ENCODE measurements around the gene RFC5. TPM values are rescaled to one million over a fixed set of nuclear protein-coding genes. Genes with fewer than 3 reads are reported as not detected.

Gene RFC5
- total and polyA plus RNA-seq, 4 donors: 7.3 to 16.0 (median 8.2) TPM

DNA sequence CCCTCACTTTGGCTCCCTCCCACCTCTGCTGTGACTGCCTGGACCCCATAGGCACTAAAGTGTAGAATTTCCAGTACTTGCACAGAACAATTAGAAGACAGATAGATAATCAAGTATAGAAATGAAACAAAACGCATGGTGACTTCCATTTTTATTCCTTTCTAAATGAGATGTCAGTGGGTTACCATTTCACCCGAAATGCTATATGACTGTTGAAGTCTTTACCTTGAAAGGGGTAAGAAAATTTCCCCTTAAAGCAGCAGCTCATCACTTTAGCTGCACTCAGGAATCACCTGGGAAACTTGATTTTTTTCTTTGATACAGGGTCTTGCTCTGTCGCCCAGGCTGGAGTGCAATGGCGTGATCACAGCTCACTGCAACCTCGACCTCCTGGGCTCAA is 35.2 kb upstream of the RFC5 start:
- Histone ChIP-seq H3K9me3 (ENCODE audit: control insufficient read depth in 4 of 4, insufficient read depth in 3 of 4, low read length in 3 of 4) (no peaks in the 10 kb centered on the region), H3K36me3 (ENCODE audit: control insufficient read depth in 4 of 4, insufficient read depth in 4 of 4, low read length in 4 of 4) (no peaks in the 10 kb centered on the region), H3K9ac (ENCODE audit: insufficient read depth in 1 of 2, low read length in 2 of 2) (no peak overlapping the region), H3K4me1 (ENCODE audit: control insufficient read depth in 5 of 5, insufficient read depth in 5 of 5, low read length in 5 of 5) (no peaks in the 10 kb centered on the region), H3K27ac (ENCODE audit: low read depth in 1 of 2, low read length in 1 of 2) (no peak overlapping the region), H3K4me3 (no peak overlapping the region), H3K27me3 (ENCODE audit: control insufficient read depth in 3 of 3, insufficient read depth in 3 of 3, low read length in 2 of 3) (no peaks in the 10 kb centered on the region)
- 80 to 87% methylated on average over 5 of the region's 5 CpGs for WGBS, 2 donors
- TF ChIP-seq, protein P1, sequence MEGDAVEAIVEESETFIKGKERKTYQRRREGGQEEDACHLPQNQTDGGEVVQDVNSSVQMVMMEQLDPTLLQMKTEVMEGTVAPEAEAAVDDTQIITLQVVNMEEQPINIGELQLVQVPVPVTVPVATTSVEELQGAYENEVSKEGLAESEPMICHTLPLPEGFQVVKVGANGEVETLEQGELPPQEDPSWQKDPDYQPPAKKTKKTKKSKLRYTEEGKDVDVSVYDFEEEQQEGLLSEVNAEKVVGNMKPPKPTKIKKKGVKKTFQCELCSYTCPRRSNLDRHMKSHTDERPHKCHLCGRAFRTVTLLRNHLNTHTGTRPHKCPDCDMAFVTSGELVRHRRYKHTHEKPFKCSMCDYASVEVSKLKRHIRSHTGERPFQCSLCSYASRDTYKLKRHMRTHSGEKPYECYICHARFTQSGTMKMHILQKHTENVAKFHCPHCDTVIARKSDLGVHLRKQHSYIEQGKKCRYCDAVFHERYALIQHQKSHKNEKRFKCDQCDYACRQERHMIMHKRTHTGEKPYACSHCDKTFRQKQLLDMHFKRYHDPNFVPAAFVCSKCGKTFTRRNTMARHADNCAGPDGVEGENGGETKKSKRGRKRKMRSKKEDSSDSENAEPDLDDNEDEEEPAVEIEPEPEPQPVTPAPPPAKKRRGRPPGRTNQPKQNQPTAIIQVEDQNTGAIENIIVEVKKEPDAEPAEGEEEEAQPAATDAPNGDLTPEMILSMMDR (IDR thresholded peaks at IDR 0.05; ENCODE audit: control extremely low read depth, extremely low read depth): no peak
- DNase-seq: no peak
- no peak for ATAC-seq (ENCODE audit: insufficient read depth, low FRiP score)

DNA sequence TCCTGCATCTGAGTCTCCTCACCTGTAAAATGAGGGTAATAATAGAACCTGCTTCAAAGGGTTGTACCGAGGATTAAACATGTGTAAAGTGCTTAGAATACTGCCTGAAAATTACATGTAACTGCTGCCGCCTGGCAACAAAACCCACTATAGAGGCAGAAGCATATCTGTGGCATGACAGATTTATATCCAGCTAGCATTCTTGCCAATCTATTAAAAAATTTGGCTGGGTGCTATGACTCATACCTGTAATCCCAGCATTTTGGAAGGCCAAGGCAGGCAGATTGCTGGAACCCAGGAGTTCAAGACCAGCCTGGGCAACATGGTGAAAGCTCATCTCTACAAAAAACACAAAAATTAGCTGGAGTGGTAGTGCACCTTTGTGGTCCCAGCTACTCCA is 31.3 kb upstream of the RFC5 start:
- no peaks in the 10 kb centered on the region for H3K27me3 ChIP-seq (ENCODE audit: control insufficient read depth in 3 of 3, insufficient read depth in 3 of 3, low read length in 2 of 3)
- H3K36me3 ChIP-seq (ENCODE audit: control insufficient read depth in 4 of 4, insufficient read depth in 4 of 4, low read length in 4 of 4): no peaks in the 10 kb centered on the region
- DNase-seq: no peak
- H3K4me1 ChIP-seq (ENCODE audit: control insufficient read depth in 5 of 5, insufficient read depth in 5 of 5, low read length in 5 of 5): no peaks in the 10 kb centered on the region
- no peak for ATAC-seq (ENCODE audit: insufficient read depth, low FRiP score)
- H3K4me3 ChIP-seq: no peak overlapping the region
- TF ChIP-seq, protein P1 (IDR thresholded peaks at IDR 0.05; ENCODE audit: control extremely low read depth, extremely low read depth): no peak
- H3K27ac ChIP-seq (ENCODE audit: low read depth in 1 of 2, low read length in 1 of 2): no peak overlapping the region
- no peak overlapping the region for H3K9ac ChIP-seq (ENCODE audit: insufficient read depth in 1 of 2, low read length in 2 of 2)
- 85 to 96% methylated on average over 2 of the region's 2 CpGs for WGBS, 2 donors
- H3K9me3 ChIP-seq (ENCODE audit: control insufficient read depth in 4 of 4, insufficient read depth in 3 of 4, low read length in 3 of 4): no peaks in the 10 kb centered on the region

DNA sequence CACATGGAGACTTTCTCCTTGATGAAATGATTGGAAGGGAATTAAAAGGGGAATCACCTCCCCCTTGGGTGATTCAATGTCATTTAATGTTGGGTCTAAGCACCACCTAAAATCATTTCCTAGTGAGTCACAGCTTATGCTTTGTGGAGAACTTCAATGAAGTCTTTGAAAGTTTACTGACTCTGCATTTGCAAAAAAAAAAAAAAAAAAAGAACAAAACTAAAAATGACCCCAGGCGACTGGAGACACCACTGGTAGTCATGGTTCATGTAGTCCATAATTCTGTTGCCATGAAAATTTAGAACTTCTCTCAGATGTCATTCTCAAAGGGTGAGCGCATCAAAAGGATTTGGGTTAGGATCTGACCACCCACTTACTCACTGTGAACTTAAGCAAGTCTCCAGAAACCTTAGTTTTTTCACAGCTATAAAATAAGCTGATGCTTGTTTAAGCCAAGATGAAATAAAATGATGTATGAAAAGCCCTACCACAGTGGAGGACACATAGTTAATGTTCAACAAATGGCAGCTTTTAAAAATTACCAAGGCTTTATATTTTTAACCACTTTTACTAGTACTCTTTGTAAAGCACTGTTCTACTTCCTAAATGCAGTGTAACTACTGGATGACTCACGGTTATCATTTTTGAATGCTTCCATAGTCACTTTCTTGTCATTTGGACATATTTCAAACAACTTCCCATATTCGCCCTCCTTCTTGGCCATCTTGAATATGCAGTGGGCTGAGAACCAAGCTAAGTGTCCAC is 29.6 kb upstream of the RFC5 start:
- no peak overlapping the region for H3K27ac ChIP-seq (ENCODE audit: low read depth in 1 of 2, low read length in 1 of 2)
- H3K4me1 ChIP-seq (ENCODE audit: control insufficient read depth in 5 of 5, insufficient read depth in 5 of 5, low read length in 5 of 5): no peaks in the 10 kb centered on the region
- no peaks in the 10 kb centered on the region for H3K27me3 ChIP-seq (ENCODE audit: control insufficient read depth in 3 of 3, insufficient read depth in 3 of 3, low read length in 2 of 3)
- no peak overlapping the region for H3K4me3 ChIP-seq
- no peak for DNase-seq
- no peak overlapping the region for H3K9ac ChIP-seq (ENCODE audit: insufficient read depth in 1 of 2, low read length in 2 of 2)
- TF ChIP-seq, protein P1 (IDR thresholded peaks at IDR 0.05; ENCODE audit: control extremely low read depth, extremely low read depth): no peak
- H3K36me3 ChIP-seq (ENCODE audit: control insufficient read depth in 4 of 4, insufficient read depth in 4 of 4, low read length in 4 of 4): no peaks in the 10 kb centered on the region
- ATAC-seq (ENCODE audit: insufficient read depth, low FRiP score): no peak
- 83 to 87% methylated on average over 4 of the region's 4 CpGs for WGBS, 2 donors
- H3K9me3 ChIP-seq (ENCODE audit: control insufficient read depth in 4 of 4, insufficient read depth in 3 of 4, low read length in 3 of 4): no peaks in the 10 kb centered on the region
